GM23248 (cell line): ENCODE measurements around the gene PRR19.

Experiments
- EZH2 ChIP-seq: fragments of 200-600 bp; sonication (generic); IDR thresholded peaks from 2 replicates; pipeline ENCODE4 v1.6.1; 2018; ENCODE audit warnings: antibody characterized with exemption, mild to moderate bottlenecking; ENCODE audit not compliant: insufficient read depth, poor library complexity, severe bottlenecking
- EZH2phosphoT487 ChIP-seq: fragments of 200-600 bp; sonication (generic); IDR thresholded peaks from 2 replicates; pipeline ENCODE4 v1.6.1; 2018; ENCODE audit warnings: antibody characterized with exemption, moderate library complexity, mild to moderate bottlenecking, low read depth; ENCODE audit not compliant: insufficient read depth

- TF ChIP-seq EZH2 (no peak), EZH2phosphoT487 (no peak)
These were observed at the start of gene PRR19 for GRCh38 chr19:42301646-42302203.
